ENCODE results near the gene ALG1L2.
"Not testable (repeated sequence)": the region's sequence is repeated elsewhere in the genome, so short reads cannot be mapped to it uniquely, and the experiment has no call there.

Gene ALG1L2

GRCh38 chr3:130081351-130081881, at the start of gene ALG1L2:
TSS of gene ALG1L2 (plus strand) at chr3:130081831. CDS start at chr3:130082017, 186 bp downstream.
- DNase-seq: no peak

- not testable (repeated sequence) for DNase-seq
These were observed 44.4 kb upstream of the ALG1L2 start for GRCh38 chr3:130037126-130037815.

- DNase-seq: not testable (repeated sequence)
These were observed 38.9 kb upstream of the ALG1L2 start for GRCh38 chr3:130042736-130043135.

GRCh38 chr3:130043658-130044057, 38.0 kb upstream of the ALG1L2 start:
- not testable (repeated sequence) for DNase-seq

- no peak for DNase-seq
These were observed 37.3 kb upstream of the ALG1L2 start for GRCh38 chr3:130044370-130044769.

GRCh38 chr3:130048726-130049125, 32.9 kb upstream of the ALG1L2 start:
- no peak for DNase-seq

- DNase-seq: not testable (repeated sequence)
These were observed 29.3 kb upstream of the ALG1L2 start for GRCh38 chr3:130052366-130052765.

- not testable (repeated sequence) for DNase-seq
These were observed 28.7 kb upstream of the ALG1L2 start for GRCh38 chr3:130052965-130053364.

- DNase-seq: not testable (repeated sequence)
These were observed 23.9 kb upstream of the ALG1L2 start for GRCh38 chr3:130057536-130058266.

- not testable (repeated sequence) for DNase-seq
These were observed 23.4 kb upstream of the ALG1L2 start for GRCh38 chr3:130058267-130058657.

- DNase-seq: not testable (repeated sequence)
These were observed 22.9 kb upstream of the ALG1L2 start for GRCh38 chr3:130058716-130059115.

GRCh38 chr3:130059162-130059561, 22.5 kb upstream of the ALG1L2 start:
- not testable (repeated sequence) for DNase-seq

GRCh38 chr3:130073582-130073981, 8.0 kb upstream of the ALG1L2 start:
- no peak for DNase-seq

- no peak for DNase-seq
These were observed 4.0 kb upstream of the ALG1L2 start for GRCh38 chr3:130077636-130078035.

- DNase-seq: not testable (repeated sequence)
These were observed 1.9 kb downstream of the ALG1L2 start for GRCh38 chr3:130083363-130084090.

- no peak for DNase-seq
These were observed 2.9 kb downstream of the ALG1L2 start for GRCh38 chr3:130084436-130084980.

- DNase-seq: no peak
These were observed 4.2 kb downstream of the ALG1L2 start for GRCh38 chr3:130085881-130086280.

GRCh38 chr3:130086628-130087027, 5.0 kb downstream of the ALG1L2 start:
- not testable (repeated sequence) for DNase-seq

GRCh38 chr3:130088061-130088460, 6.4 kb downstream of the ALG1L2 start:
- no peak for DNase-seq

- DNase-seq: not testable (repeated sequence)
These were observed 9.1 kb downstream of the ALG1L2 start for GRCh38 chr3:130090681-130091080.

- DNase-seq: no peak
These were observed 10.3 kb downstream of the ALG1L2 start for GRCh38 chr3:130091958-130092357.

- DNase-seq: peak; percentile 23
These were observed 12.2 kb downstream of the ALG1L2 start for GRCh38 chr3:130093741-130094391.

Measured in activated effector memory CD4-positive, alpha-beta T cell treated with Interleukin-2 at 50 U/mL for 16 hours (primary cell).